Chondrocyte (in vitro differentiated cells): Measurements from ENCODE around the gene YTHDF1. TPM values are rescaled to one million over a fixed set of nuclear protein-coding genes. Genes with fewer than 3 reads are reported as not detected.
A peak's percentile ranks its signal among the peaks of the same experiment; 100 is the strongest.

ENCODE experiments used
- DNase-seq: peaks from one replicate; pipeline ENCODE4 v3.0.0; 2021; ENCODE audit warnings: mixed read lengths, low spot score
- H3K27ac Mint-ChIP-seq: one replicate; pipeline ENCODE4 v1.8.0; 2021; ENCODE audit warnings: mild to moderate bottlenecking, moderate library complexity, mixed read lengths; ENCODE audit not compliant: unreplicated experiment
- H3K27me3 Mint-ChIP-seq: 2 replicates; pipeline ENCODE4 v1.8.0; 2021; ENCODE audit warnings: low read depth, mixed read lengths
- H3K36me3 Mint-ChIP-seq: 2 replicates; pipeline ENCODE4 v1.8.0; 2021; ENCODE audit warnings: low read depth, mixed read lengths
- H3K4me1 Mint-ChIP-seq: 2 replicates; pipeline ENCODE4 v1.8.0; 2021; ENCODE audit warnings: low read depth, mild to moderate bottlenecking, mixed read lengths
- H3K4me3 Mint-ChIP-seq: one replicate; pipeline ENCODE4 v1.8.0; 2021; ENCODE audit warnings: mild to moderate bottlenecking, moderate library complexity, mixed read lengths; ENCODE audit not compliant: unreplicated experiment
- H3K9me3 Mint-ChIP-seq: 2 replicates; pipeline ENCODE4 v1.8.0; 2021; ENCODE audit warnings: low read depth, mixed read lengths
- long read RNA-seq: library from polyadenylated mRNA; stranded (forward); transcript quantifications from one replicate; pipeline ENCODE4 v2.0.0, GENCODE V29; 2021
- total RNA-seq: library from RNA; stranded (reverse); gene quantifications from 3 replicates; pipeline ENCODE4 v1.2.1, GENCODE V29; 2021
- TF ChIP-seq, protein P1 (sequence below): fragments of 200-600 bp; sonication (generic); IDR thresholded peaks from 2 replicates; pipeline ENCODE4 v1.5.0; 2021; ENCODE audit warnings: antibody characterized with exemption, mild to moderate bottlenecking, moderate library complexity

YTHDF1 gene
- 39.1 to 43.6 TPM (median 41.3 TPM) in 3 replicates for total RNA-seq
- long read RNA-seq, transcript YTHDF1-202 (5 exons, 3,301 nt), result major isoform, 71 of 106 reads
- long read RNA-seq, partial matches to known transcripts, result 33 of 106 reads
- long read RNA-seq, other reads (novel, unspliced or antisense), result 2 of 106 reads

DNA sequence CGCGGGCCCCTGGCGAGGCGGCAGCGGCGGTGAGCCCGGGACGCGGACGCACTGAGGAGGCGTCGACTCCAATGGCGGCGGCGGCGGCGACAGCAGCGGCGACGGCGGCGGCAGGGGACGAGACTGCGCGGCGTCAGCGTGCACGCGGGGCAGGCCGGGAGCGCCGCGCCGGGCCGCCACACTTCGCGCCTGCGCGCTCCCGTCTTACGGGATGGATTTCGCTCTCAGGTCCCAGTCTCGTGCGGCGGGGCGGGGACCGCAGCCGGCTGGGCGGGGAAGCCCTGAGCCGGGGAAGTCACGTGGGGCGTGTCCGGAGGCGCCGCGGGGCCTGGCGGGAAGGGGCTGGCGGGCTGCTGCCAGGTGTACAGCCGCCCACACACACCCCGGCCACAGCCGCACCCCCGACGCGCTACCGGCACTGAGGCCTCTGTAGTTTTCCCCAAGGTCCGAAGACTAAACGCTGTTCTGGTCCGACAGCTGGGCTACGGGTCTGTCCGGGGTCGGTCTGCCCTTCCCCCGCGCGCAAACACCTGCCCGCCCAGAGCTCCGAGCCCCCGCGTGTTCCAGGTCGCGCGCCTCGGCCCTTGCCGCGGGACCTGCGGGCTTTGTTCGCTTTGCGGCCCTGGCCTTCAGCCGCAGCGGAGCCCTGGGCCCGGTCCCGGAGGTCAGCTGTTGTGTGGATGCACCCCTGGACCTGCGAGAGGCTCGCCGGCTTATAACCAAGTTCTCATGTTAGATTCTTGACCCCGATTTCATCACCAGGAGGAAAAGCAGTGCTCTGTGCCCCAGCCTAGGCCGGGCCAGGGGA lies at the start of gene YTHDF1:
TSS of gene YTHDF1 (minus strand) at position 91 of the 808 bp plus-strand sequence. CDS start 239 bp downstream, outside the sequence.
- H3K9me3 Mint-ChIP-seq, result no peaks in the 10 kb centered on the region
- no peak for DNase-seq
- peak within 1 kb of the TSS; percentile 98 for H3K4me3 Mint-ChIP-seq
- peaks cover 41% of the 10 kb centered on the region for H3K4me1 Mint-ChIP-seq
- peaks cover 8% of the 10 kb centered on the region for H3K36me3 Mint-ChIP-seq
- TF ChIP-seq, protein P1, sequence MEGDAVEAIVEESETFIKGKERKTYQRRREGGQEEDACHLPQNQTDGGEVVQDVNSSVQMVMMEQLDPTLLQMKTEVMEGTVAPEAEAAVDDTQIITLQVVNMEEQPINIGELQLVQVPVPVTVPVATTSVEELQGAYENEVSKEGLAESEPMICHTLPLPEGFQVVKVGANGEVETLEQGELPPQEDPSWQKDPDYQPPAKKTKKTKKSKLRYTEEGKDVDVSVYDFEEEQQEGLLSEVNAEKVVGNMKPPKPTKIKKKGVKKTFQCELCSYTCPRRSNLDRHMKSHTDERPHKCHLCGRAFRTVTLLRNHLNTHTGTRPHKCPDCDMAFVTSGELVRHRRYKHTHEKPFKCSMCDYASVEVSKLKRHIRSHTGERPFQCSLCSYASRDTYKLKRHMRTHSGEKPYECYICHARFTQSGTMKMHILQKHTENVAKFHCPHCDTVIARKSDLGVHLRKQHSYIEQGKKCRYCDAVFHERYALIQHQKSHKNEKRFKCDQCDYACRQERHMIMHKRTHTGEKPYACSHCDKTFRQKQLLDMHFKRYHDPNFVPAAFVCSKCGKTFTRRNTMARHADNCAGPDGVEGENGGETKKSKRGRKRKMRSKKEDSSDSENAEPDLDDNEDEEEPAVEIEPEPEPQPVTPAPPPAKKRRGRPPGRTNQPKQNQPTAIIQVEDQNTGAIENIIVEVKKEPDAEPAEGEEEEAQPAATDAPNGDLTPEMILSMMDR, result no peak
- H3K27me3 Mint-ChIP-seq, result peaks cover 10% of the 10 kb centered on the region
- peak within 1 kb of the TSS; percentile 94 for H3K27ac Mint-ChIP-seq

DNA sequence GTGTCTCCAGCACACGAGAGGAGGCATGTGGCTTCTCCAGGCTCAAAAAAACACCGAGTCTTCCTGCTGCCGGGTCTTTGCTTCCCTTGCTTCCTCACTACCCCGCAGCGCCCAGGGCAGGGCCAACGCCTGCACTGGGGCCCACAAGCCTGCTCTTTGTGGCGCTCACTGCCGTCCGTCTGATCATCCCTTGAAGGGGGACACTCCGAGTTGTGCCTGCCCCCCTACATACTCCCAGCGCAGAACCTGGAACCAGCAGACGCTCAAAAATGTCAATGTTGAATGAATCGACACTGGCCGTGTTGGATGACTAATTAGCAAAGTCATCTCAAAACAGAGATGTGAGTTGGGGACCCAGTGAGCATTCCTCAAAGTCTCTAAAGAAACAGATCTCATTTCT lies 48.6 kb upstream of the YTHDF1 start:
- TF ChIP-seq, protein P1, result no peak
- Mint-ChIP-seq H3K4me1 (peaks cover 18% of the 10 kb centered on the region), H3K27me3 (peaks cover 3% of the 10 kb centered on the region), H3K4me3 (no peak overlapping the region), H3K9me3 (no peaks in the 10 kb centered on the region), H3K27ac (no peak overlapping the region), H3K36me3 (no peaks in the 10 kb centered on the region)
- DNase-seq, result no peak

DNA sequence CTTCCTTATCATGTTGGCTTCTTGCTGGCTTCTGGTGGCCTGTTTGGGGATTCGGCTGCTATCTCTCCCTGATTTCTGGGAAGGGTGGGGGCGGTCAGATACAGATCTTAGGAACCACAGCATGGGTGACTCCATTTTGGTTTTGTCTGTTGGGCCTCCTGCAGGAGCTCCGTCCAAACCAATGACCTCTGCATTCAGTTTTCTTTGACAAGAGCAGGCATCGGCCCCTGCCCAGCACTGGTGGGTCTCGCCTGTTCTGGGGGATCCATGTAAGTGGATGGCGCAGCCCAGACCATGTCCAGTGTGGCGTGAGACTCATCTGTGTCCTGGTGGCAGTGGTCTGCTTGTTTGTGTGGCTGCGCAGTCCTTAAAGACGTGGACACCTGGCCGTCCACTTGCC lies 48.1 kb upstream of the YTHDF1 start:
- Mint-ChIP-seq H3K27ac (no peak overlapping the region), H3K36me3 (no peaks in the 10 kb centered on the region), H3K4me3 (no peak overlapping the region), H3K27me3 (peaks cover 3% of the 10 kb centered on the region), H3K9me3 (no peaks in the 10 kb centered on the region), H3K4me1 (peaks cover 22% of the 10 kb centered on the region)
- DNase-seq, result no peak
- TF ChIP-seq, protein P1, result no peak

DNA sequence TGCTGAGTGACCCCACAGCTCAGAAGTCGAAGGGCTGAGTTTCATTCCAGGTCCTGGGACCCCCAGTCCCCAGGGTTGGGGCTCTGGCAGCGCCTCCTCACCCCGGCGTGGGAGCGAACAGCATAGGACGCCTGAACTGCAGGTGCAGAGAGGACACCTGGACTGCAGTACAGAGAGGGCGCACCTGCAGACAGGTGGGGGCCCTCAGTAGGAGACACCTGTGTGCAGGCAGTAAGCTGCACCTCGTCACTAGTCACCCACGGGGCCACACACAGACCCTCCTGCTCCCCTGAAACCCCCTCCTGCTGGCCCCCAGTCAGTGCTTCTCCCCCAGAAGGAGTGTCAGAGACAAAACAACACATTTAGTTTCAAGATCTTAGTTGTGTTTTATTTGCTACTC lies 46.9 kb upstream of the YTHDF1 start:
- no peak overlapping the region for H3K27ac Mint-ChIP-seq
- no peak for DNase-seq
- H3K36me3 Mint-ChIP-seq, result no peaks in the 10 kb centered on the region
- peaks cover 22% of the 10 kb centered on the region for H3K4me1 Mint-ChIP-seq
- H3K27me3 Mint-ChIP-seq, result peaks cover 3% of the 10 kb centered on the region
- TF ChIP-seq, protein P1, result no peak
- H3K9me3 Mint-ChIP-seq, result no peaks in the 10 kb centered on the region
- H3K4me3 Mint-ChIP-seq, result no peak overlapping the region

DNA sequence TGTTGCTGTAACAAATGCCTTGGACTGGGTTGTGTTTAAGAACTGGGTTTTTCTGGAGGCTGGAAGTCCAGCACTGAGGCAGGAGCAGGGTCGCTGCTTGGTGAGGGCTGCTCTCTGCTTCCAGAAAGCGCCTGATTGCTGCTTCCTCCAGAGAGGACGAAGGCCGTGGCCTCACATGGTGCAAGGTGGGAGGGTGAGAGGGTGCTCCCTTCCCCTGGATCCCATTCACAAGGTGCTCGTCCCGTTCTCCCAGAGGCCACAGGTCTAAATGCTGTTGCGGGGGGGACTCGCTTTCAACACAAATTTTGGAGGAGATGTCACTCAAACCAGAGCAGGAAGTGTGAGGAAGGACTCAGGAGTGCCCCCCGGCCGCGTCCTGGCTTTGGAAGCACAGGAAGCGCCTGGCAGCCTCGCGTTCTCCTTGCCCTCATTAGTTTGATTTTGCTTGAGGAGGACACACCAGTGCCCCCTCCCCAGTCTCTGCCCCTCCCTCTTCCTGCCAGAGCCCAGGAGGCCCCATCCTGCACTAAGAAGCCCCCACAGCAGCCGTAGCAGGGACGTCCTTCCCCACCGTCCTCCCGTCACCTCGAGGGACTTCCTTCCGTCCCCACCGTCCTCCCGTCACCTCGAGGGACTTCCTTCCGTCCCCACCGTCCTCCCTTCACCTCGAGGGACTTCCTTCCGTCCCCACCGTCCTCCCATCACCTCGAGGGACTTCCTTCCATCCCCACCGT lies 46.0 kb upstream of the YTHDF1 start:
- TF ChIP-seq, protein P1, result no peak
- Mint-ChIP-seq H3K9me3 (peaks cover 2% of the 10 kb centered on the region), H3K4me1 (peaks cover 22% of the 10 kb centered on the region), H3K27ac (no peak overlapping the region), H3K4me3 (no peak overlapping the region), H3K27me3 (peaks cover 5% of the 10 kb centered on the region), H3K36me3 (peaks cover 3% of the 10 kb centered on the region)
- no peak for DNase-seq
